SK-N-MC (cell line): ENCODE measurements around the gene KL.

Experiments used
- EZH2 ChIP-seq: fragments of 200-600 bp; sonication (generic); IDR thresholded peaks from one replicate; pipeline ENCODE4 v1.6.1; 2017; ENCODE audit warnings: antibody characterized with exemption
- POLR2AphosphoS5 ChIP-seq: IDR thresholded peaks from 2 replicates; pipeline ENCODE4 v1.6.1; 2012; ENCODE audit warnings: mild to moderate bottlenecking, low read depth, low read length, borderline replicate concordance

- TF ChIP-seq EZH2, result no peak
- TF ChIP-seq POLR2AphosphoS5, result no peak
These were observed 84.7 kb downstream of the KL start for GRCh38 chr13:33100886-33101285.
